Trophoblast cell (in vitro differentiated cells and primary cell): ENCODE measurements around the gene CHFR.
"Not testable (repeated sequence)": the region's sequence is repeated elsewhere in the genome, so short reads cannot be mapped to it uniquely, and the experiment has no call there.

Experiments used
- DNase-seq, 2 donors: peaks; one replicate each; pipeline ENCODE4 v3.0.0-alpha.2; 2016
- H2AFZ ChIP-seq: 2 replicates; pipeline ENCODE4 v1.6.1; 2013; ENCODE audit warnings: low read length, moderate library complexity, mild to moderate bottlenecking; ENCODE audit not compliant: insufficient read depth, poor library complexity
- H2AK5ac ChIP-seq: 2 replicates; pipeline ENCODE4 v1.6.1; 2013; ENCODE audit warnings: mild to moderate bottlenecking, low read length
- H2BK120ac ChIP-seq: 2 replicates; pipeline ENCODE4 v1.6.1; 2013; ENCODE audit warnings: low read length, mild to moderate bottlenecking, moderate library complexity; ENCODE audit not compliant: insufficient read depth, poor library complexity
- H2BK12ac ChIP-seq: 2 replicates; pipeline ENCODE4 v1.6.1; 2013; ENCODE audit warnings: mild to moderate bottlenecking, low read length, moderate library complexity
- H2BK5ac ChIP-seq: 2 replicates; pipeline ENCODE4 v1.6.1; 2013; ENCODE audit warnings: low read length, low read depth, moderate library complexity, mild to moderate bottlenecking; ENCODE audit not compliant: poor library complexity
- H3K14ac ChIP-seq: 2 replicates; pipeline ENCODE4 v1.6.1; 2013; ENCODE audit warnings: mild to moderate bottlenecking, low read length
- H3K18ac ChIP-seq: 2 replicates; pipeline ENCODE4 v1.6.1; 2013; ENCODE audit warnings: mild to moderate bottlenecking, low read length
- H3K23ac ChIP-seq: 2 replicates; pipeline ENCODE4 v1.6.1; 2013; ENCODE audit warnings: low read length
- H3K27ac ChIP-seq: 2 replicates; pipeline ENCODE4 v1.5.1; 2013; ENCODE audit warnings: low read depth, mild to moderate bottlenecking, inconsistent platforms, low read length, moderate library complexity
- H3K27me3 ChIP-seq: 2 replicates; pipeline ENCODE4 v1.6.1; 2013; ENCODE audit warnings: inconsistent platforms, mild to moderate bottlenecking, low read length, moderate library complexity; ENCODE audit not compliant: insufficient read depth
- H3K36me3 ChIP-seq, 2 experiments: 1 replicate in 1 of 2; 2 replicates in 1 of 2; pipeline ENCODE4 v1.6.1; 2013; ENCODE audit warnings: low read length in 2 of 2, mild to moderate bottlenecking in 2 of 2, moderate library complexity in 1 of 2; ENCODE audit not compliant: insufficient read depth in 2 of 2, control insufficient read depth in 1 of 2
- H3K4ac ChIP-seq: 2 replicates; pipeline ENCODE4 v1.6.1; 2013; ENCODE audit warnings: low read depth, mild to moderate bottlenecking, low read length, moderate library complexity
- H3K4me1 ChIP-seq, 2 experiments: 1 replicate in 1 of 2; 2 replicates in 1 of 2; pipeline ENCODE4 v1.6.1; 2013; ENCODE audit warnings: low read length in 2 of 2, mild to moderate bottlenecking in 2 of 2, moderate library complexity in 1 of 2; ENCODE audit not compliant: insufficient read depth in 2 of 2, control insufficient read depth in 1 of 2
- H3K4me2 ChIP-seq: 2 replicates; pipeline ENCODE4 v1.6.1; 2013; ENCODE audit warnings: inconsistent platforms, mild to moderate bottlenecking, low read length, moderate library complexity
- H3K4me3 ChIP-seq: 2 replicates; pipeline ENCODE4 v1.5.1; 2013; ENCODE audit warnings: mild to moderate bottlenecking, low read depth, low read length, inconsistent platforms
- H3K79me1 ChIP-seq: one replicate; pipeline ENCODE4 v1.6.1; 2013; ENCODE audit warnings: low read length
- H3K79me2 ChIP-seq: 2 replicates; pipeline ENCODE4 v1.6.1; 2013; ENCODE audit warnings: low read length, mild to moderate bottlenecking; ENCODE audit not compliant: control insufficient read depth, insufficient read depth, poor library complexity
- H3K9ac ChIP-seq: 2 replicates; pipeline ENCODE4 v1.6.1; 2013; ENCODE audit warnings: mild to moderate bottlenecking, low read length
- H3K9me3 ChIP-seq: 2 replicates; pipeline ENCODE4 v1.6.1; 2013; ENCODE audit warnings: low read depth, mild to moderate bottlenecking, control low read depth, inconsistent platforms, low read length; ENCODE audit not compliant: insufficient read depth
- H4K12ac ChIP-seq: 2 replicates; pipeline ENCODE4 v1.6.1; 2013; ENCODE audit warnings: low read depth, mild to moderate bottlenecking, low read length, moderate library complexity
- H4K8ac ChIP-seq: 2 replicates; pipeline ENCODE4 v1.6.1; 2013; ENCODE audit warnings: low read depth, mild to moderate bottlenecking, low read length, moderate library complexity
- H4K91ac ChIP-seq: one replicate; pipeline ENCODE4 v1.6.1; 2013; ENCODE audit warnings: low read depth, mild to moderate bottlenecking, low read length, moderate library complexity
- WGBS: extraction: QIAGEN DNeasy Blood & Tissue Kit; methylation state at CpG from one replicate; pipeline ENCODE4 v1.1.7; 2013; ENCODE audit warnings: missing lambda C conversion rate; ENCODE audit not compliant: insufficient read length, insufficient coverage; ENCODE audit errors: extremely low coverage; 5-methylcytosine and 5-hydroxymethylcytosine counted together

The CHFR gene

DNA sequence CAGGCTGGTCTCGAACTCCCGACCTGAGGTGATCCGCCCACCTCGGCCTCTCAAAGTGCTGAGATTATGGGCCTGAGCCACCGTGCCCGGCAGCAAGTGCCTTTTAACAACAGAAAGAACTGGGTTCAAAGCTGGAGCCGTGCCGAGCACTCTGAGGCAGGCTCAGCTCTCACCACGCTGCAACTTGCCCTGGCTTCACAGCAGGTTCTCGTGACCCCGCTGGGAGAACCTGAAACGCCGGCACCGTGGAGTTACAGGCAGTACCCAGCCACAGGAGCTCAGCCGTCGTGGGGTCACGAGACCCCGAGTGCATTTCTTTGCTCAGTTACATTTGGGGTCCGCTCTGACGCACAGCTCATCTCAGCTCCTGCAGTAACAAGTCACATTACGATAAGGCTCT lies 73.2 kb downstream of the CHFR start:
- H3K4me1 ChIP-seq, result no peaks in the 10 kb centered on the region
- WGBS, result no CpG with 5 or more reads among the region's 21 CpGs
- peaks cover 68 to 73% of the 10 kb centered on the region in 2 experiments for H3K36me3 ChIP-seq

DNA sequence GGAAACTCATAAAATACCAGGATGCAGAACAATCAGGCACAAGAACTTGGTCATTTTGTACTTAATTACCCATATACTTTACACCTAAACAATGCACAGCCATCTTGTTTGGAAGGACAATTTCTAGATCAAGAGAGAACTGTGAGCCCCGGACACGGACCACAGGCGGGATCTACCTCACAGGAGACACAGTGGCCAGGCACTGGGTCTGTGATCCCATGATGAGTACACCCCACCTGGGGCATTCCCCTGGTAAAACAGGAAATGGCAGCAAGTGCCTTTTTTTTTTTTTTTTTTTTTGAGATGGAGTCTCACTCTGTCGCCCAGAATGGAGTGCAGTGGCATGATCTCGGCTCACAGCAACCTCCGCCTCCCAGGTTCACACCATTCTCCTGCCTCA lies 74.0 kb downstream of the CHFR start:
- H3K79me1 ChIP-seq, result no peaks in the 10 kb centered on the region
- H3K4me1 ChIP-seq, result no peaks in the 10 kb centered on the region
- peaks cover 66 to 69% of the 10 kb centered on the region in 2 experiments for H3K36me3 ChIP-seq
- H3K9ac ChIP-seq, result no peak overlapping the region
- H4K91ac ChIP-seq, result no peak overlapping the region
- H3K9me3 ChIP-seq, result no peaks in the 10 kb centered on the region
- H2AFZ ChIP-seq, result no peak overlapping the region
- no peak overlapping the region for H3K14ac ChIP-seq
- H2BK5ac ChIP-seq, result no peak overlapping the region
- no peak overlapping the region for H3K27ac ChIP-seq
- no peak overlapping the region for H3K23ac ChIP-seq
- no peak overlapping the region for H3K4me3 ChIP-seq
- H4K8ac ChIP-seq, result no peak overlapping the region
- no peak overlapping the region for H3K4ac ChIP-seq
- H3K18ac ChIP-seq, result no peak overlapping the region
- no peaks in the 10 kb centered on the region for H3K27me3 ChIP-seq
- no peak overlapping the region for H4K12ac ChIP-seq
- H2AK5ac ChIP-seq, result no peak overlapping the region
- WGBS, result no CpG with 5 or more reads among the region's 6 CpGs
- H2BK12ac ChIP-seq, result no peak overlapping the region
- H3K4me2 ChIP-seq, result no peak overlapping the region
- no peak for DNase-seq
- no peaks in the 10 kb centered on the region for H3K79me2 ChIP-seq
- H2BK120ac ChIP-seq, result no peak overlapping the region

More for the DNA sequence above, 73.2 kb downstream of the CHFR start:
- H3K27me3 ChIP-seq, result no peaks in the 10 kb centered on the region
- H2AFZ ChIP-seq, result no peak overlapping the region
- H2BK12ac ChIP-seq, result no peak overlapping the region
- H2BK120ac ChIP-seq, result no peak overlapping the region
- DNase-seq, result no peak
- no peak overlapping the region for H4K12ac ChIP-seq
- H3K79me2 ChIP-seq, result no peaks in the 10 kb centered on the region
- H2BK5ac ChIP-seq, result no peak overlapping the region
- no peaks in the 10 kb centered on the region for H3K9me3 ChIP-seq
- no peak overlapping the region for H3K9ac ChIP-seq
- no peaks in the 10 kb centered on the region for H3K79me1 ChIP-seq
- no peak overlapping the region for H3K23ac ChIP-seq
- no peak overlapping the region for H3K4me2 ChIP-seq
- no peak overlapping the region for H3K14ac ChIP-seq
- H2AK5ac ChIP-seq, result no peak overlapping the region
- H3K4me3 ChIP-seq, result no peak overlapping the region
- no peak overlapping the region for H3K27ac ChIP-seq
- H4K91ac ChIP-seq, result no peak overlapping the region
- no peak overlapping the region for H4K8ac ChIP-seq
- no peak overlapping the region for H3K4ac ChIP-seq
- no peak overlapping the region for H3K18ac ChIP-seq

DNA sequence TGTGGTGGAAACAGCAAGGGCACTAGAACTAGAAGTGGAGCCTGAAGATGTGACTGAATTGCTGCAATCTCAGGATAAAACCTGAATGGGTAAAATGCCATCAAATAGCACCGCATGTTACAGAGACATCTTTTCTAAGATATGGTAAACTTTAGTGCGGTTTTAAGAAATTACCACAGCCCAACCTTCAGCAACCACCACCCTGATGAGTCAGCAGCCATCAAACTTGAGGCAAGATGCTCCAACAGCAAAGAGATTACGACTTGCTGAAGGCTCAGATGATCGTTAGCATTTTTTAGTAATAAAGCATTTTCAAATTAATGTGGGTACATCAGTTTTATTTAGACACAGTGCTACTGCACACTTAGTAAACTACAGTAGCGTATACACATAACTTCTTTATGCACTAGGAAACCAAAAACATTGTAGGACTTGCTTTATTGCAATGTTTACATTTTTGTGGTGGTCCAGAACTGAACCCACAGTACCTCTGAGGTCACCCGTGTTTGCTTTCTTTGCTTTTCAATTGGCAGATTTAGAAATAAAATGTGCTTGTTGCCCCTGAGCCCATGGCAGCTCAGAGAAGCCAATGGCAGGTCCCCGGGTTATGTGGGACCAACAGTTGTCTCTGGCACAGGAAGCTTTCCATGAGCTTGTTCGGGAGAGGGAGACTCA lies 74.6 kb downstream of the CHFR start:
- no peak overlapping the region for H2BK5ac ChIP-seq
- no peak overlapping the region for H4K8ac ChIP-seq
- no peak overlapping the region for H2BK12ac ChIP-seq
- no CpG with 5 or more reads among the region's 8 CpGs for WGBS
- H3K4me1 ChIP-seq, result no peaks in the 10 kb centered on the region
- H3K9me3 ChIP-seq, result no peaks in the 10 kb centered on the region
- H3K79me1 ChIP-seq, result no peaks in the 10 kb centered on the region
- H4K12ac ChIP-seq, result no peak overlapping the region
- H3K27me3 ChIP-seq, result no peaks in the 10 kb centered on the region
- H3K4me3 ChIP-seq, result no peak overlapping the region
- no peak overlapping the region for H3K9ac ChIP-seq
- H3K18ac ChIP-seq, result no peak overlapping the region
- no peaks in the 10 kb centered on the region for H3K79me2 ChIP-seq
- no peak overlapping the region for H3K4ac ChIP-seq
- no peak overlapping the region for H3K23ac ChIP-seq
- no peak overlapping the region for H4K91ac ChIP-seq
- H2AFZ ChIP-seq, result no peak overlapping the region
- no peak overlapping the region for H3K4me2 ChIP-seq
- peaks cover 66 to 69% of the 10 kb centered on the region in 2 experiments for H3K36me3 ChIP-seq
- no peak overlapping the region for H2AK5ac ChIP-seq
- H3K27ac ChIP-seq, result no peak overlapping the region
- DNase-seq, result no peak
- H2BK120ac ChIP-seq, result no peak overlapping the region
- no peak overlapping the region for H3K14ac ChIP-seq

DNA sequence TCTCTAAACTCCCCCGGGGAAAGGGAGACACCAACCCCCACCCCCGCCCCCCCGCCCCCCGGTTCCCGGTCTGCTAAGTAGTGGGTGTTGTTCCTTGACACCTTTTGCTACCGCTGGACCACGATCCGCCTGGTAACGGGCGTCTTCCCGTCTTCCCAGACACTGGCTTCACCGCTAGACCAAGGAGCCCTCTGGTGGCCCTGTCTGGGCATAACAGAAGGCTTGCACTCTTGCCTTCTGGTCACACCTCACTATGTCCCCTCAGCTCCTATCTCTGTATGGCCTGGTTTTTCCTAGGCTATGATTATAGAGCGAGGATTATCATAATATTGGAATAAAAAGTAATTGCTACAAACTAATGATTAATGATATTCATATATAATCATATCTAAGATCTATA lies 78.0 kb downstream of the CHFR start:
- H3K27me3 ChIP-seq, H2AFZ ChIP-seq, H3K27ac ChIP-seq, H3K14ac ChIP-seq, H3K9me3 ChIP-seq, H3K9ac ChIP-seq, H3K4me3 ChIP-seq, H3K23ac ChIP-seq, H2AK5ac ChIP-seq, H2BK120ac ChIP-seq, H3K18ac ChIP-seq, H3K4me1 ChIP-seq, H3K4me2 ChIP-seq, H4K8ac ChIP-seq, H3K79me1 ChIP-seq, H3K4ac ChIP-seq, H2BK5ac ChIP-seq, H3K79me2 ChIP-seq, H2BK12ac ChIP-seq, H4K91ac ChIP-seq, H4K12ac ChIP-seq: not testable (repeated sequence)
- WGBS, result no CpG with 5 or more reads among the region's 13 CpGs
- peaks cover 67 to 73% of the 10 kb centered on the region in 2 experiments for H3K36me3 ChIP-seq
- DNase-seq, result peak; percentile 23 to 47
